OCI-LY7 (cell line): Measurements from ENCODE around the gene CD200. TPM values are rescaled to one million over a fixed set of nuclear protein-coding genes. Genes with fewer than 3 reads are reported as not detected.
A peak's percentile ranks its signal among the peaks of the same experiment; 100 is the strongest.

Experiments used
- BruUV-seq: library from RNA; stranded (reverse); fragments of 400-500 nt; replicated peaks from 2 replicates; lab custom pipeline; 2021; lab: Mats Ljungman, UMichigan
- CTCF ChIA-PET: fragments of 300-600 bp; sonication (Branson Sonifier 250); formaldehyde crosslinking; loops from one replicate; lab custom pipeline; 2022; ENCODE audit warnings: antibody characterized with exemption; ENCODE audit not compliant: unreplicated experiment; lab: Charles Lee
- POLR2A ChIA-PET: fragments of 300-600 bp; sonication (Branson Sonifier 250); formaldehyde crosslinking; loops from one replicate; lab custom pipeline; 2022; ENCODE audit warnings: antibody characterized with exemption; lab: Charles Lee
- DNase-seq: peaks from one replicate; pipeline ENCODE4 v3.0.0-alpha.2; 2015; ENCODE audit warnings: low spot score
- H2AFZ ChIP-seq: fragments of 200-600 bp; sonication (generic), shearing (Covaris generic); 2 replicates; pipeline ENCODE4 v1.6.1; 2014; ENCODE audit warnings: mild to moderate bottlenecking, antibody characterized with exemption, low read length, moderate library complexity
- H3K27ac ChIP-seq: fragments of 200-600 bp; sonication (generic); 2 replicates; pipeline ENCODE4 v1.5.1; 2014; ENCODE audit warnings: mixed run types, low read depth, mild to moderate bottlenecking, moderate library complexity, low read length, inconsistent platforms; ENCODE audit not compliant: poor library complexity, severe bottlenecking
- H3K36me3 ChIP-seq: fragments of 200-600 bp; sonication (generic); 2 replicates; pipeline ENCODE4 v1.6.1; 2014; ENCODE audit warnings: mild to moderate bottlenecking, antibody characterized with exemption, low read length, moderate library complexity, mixed read lengths; ENCODE audit not compliant: insufficient read depth
- H3K4me1 ChIP-seq: fragments of 200-600 bp; sonication (generic); 2 replicates; pipeline ENCODE4 v1.5.1; 2014; ENCODE audit warnings: mild to moderate bottlenecking, low read length; ENCODE audit not compliant: insufficient read depth, poor library complexity, severe bottlenecking
- H3K4me2 ChIP-seq: fragments of 200-600 bp; sonication (generic); 2 replicates; pipeline ENCODE4 v1.6.1; 2014; ENCODE audit warnings: mild to moderate bottlenecking, low read length
- H3K4me3 ChIP-seq: fragments of 200-600 bp; sonication (generic); 2 replicates; pipeline ENCODE4 v1.5.1; 2014; ENCODE audit warnings: mild to moderate bottlenecking, low read depth, low read length; ENCODE audit not compliant: poor library complexity, severe bottlenecking
- H3K79me2 ChIP-seq: fragments of 200-600 bp; sonication (generic); 2 replicates; pipeline ENCODE4 v1.6.1; 2016; ENCODE audit warnings: low read depth, mild to moderate bottlenecking, low read length, moderate library complexity, mixed read lengths; ENCODE audit not compliant: insufficient read depth
- H3K9me2 ChIP-seq: fragments of 200-600 bp; sonication (generic); 2 replicates; pipeline ENCODE4 v1.6.1; 2016; ENCODE audit warnings: mild to moderate bottlenecking, low read length, mixed read lengths; ENCODE audit not compliant: insufficient read depth
- H3K9me3 ChIP-seq: fragments of 200-600 bp; sonication (generic); 2 replicates; pipeline ENCODE4 v1.6.1; 2014; ENCODE audit warnings: mild to moderate bottlenecking, mixed run types, low read length, mixed read lengths
- H4K20me1 ChIP-seq: fragments of 200-600 bp; sonication (generic); 2 replicates; pipeline ENCODE4 v1.6.1; 2014; ENCODE audit warnings: mild to moderate bottlenecking, antibody characterized with exemption, low read length, moderate library complexity, mixed read lengths; ENCODE audit not compliant: insufficient read depth
- EZH2phosphoT487 ChIP-seq: fragments of 200-600 bp; sonication (generic); IDR thresholded peaks from 2 replicates; pipeline ENCODE4 v1.6.1; 2018; ENCODE audit warnings: low read depth, borderline replicate concordance, mild to moderate bottlenecking, mixed run types, antibody characterized with exemption, low read length, moderate library complexity, mixed read lengths
- intact Hi-C: fragments of 100-400 bp; cut with micrococcal nuclease; formaldehyde crosslinking; loops from one replicate; pipeline ENCODE4 v1.10.0; 2022; ENCODE audit not compliant: unreplicated experiment
- total RNA-seq, 2 experiments: library from RNA; depleted of rRNA in 1 of 2; stranded (reverse); fragments of >200 nt in 1 of 2; shearing (Covaris generic) in 1 of 2; gene quantifications; 2 replicates each; pipeline ENCODE4 v1.2.3, GENCODE V29; 2014 to 2022
- TF ChIP-seq, protein P1 (sequence below): fragments of 200-600 bp; sonication (generic); conservative IDR thresholded peaks from 2 replicates; pipeline ENCODE4 v1.5.1; 2014; ENCODE audit warnings: mild to moderate bottlenecking, antibody characterized with exemption, low read length, moderate library complexity, mixed read lengths

The CD200 gene
- total RNA-seq, 2 experiments from 2014 or later, result not detected

- Histone ChIP-seq H2AFZ (peak overlapping the region; percentile 51), H3K79me2 (no peaks in the 10 kb centered on the region), H3K9me2 (no peaks in the 10 kb centered on the region), H3K27ac (peak overlapping the region; percentile 89), H3K4me2 (peak overlapping the region; percentile 51; the same call in 1 of the 2 replicates), H3K9me3 (peaks cover 18% of the 10 kb centered on the region; the same call in 1 of the 2 replicates), H3K4me1 (peaks cover 52% of the 10 kb centered on the region), H3K4me3 (no peak overlapping the region), H3K36me3 (peaks cover 9% of the 10 kb centered on the region), H4K20me1 (no peaks in the 10 kb centered on the region)
- ChIA-PET POLR2A (interaction anchor here (0.6 to 2.0 kb wide), 13 partner anchors 12 to 258 kb away, joined by 3 to 11 read pairs (median 4); partner anchors contain the start of genes BTLA and GCSAM), CTCF (interaction anchor here (1.0 kb wide), 1 partner anchor 9 kb away, joined by 3 read pairs; no protein-coding TSS in a partner anchor)
- no TSS peak for BruUV-seq
- TF ChIP-seq, protein P1, sequence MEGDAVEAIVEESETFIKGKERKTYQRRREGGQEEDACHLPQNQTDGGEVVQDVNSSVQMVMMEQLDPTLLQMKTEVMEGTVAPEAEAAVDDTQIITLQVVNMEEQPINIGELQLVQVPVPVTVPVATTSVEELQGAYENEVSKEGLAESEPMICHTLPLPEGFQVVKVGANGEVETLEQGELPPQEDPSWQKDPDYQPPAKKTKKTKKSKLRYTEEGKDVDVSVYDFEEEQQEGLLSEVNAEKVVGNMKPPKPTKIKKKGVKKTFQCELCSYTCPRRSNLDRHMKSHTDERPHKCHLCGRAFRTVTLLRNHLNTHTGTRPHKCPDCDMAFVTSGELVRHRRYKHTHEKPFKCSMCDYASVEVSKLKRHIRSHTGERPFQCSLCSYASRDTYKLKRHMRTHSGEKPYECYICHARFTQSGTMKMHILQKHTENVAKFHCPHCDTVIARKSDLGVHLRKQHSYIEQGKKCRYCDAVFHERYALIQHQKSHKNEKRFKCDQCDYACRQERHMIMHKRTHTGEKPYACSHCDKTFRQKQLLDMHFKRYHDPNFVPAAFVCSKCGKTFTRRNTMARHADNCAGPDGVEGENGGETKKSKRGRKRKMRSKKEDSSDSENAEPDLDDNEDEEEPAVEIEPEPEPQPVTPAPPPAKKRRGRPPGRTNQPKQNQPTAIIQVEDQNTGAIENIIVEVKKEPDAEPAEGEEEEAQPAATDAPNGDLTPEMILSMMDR, result no peak
- TF ChIP-seq EZH2phosphoT487, result no peak
- intact Hi-C loops, result no loop called here
- DNase-seq, result no peak
These were observed 34.2 kb upstream of the CD200 start for GRCh38 chr3:112298781-112299180.

DNA sequence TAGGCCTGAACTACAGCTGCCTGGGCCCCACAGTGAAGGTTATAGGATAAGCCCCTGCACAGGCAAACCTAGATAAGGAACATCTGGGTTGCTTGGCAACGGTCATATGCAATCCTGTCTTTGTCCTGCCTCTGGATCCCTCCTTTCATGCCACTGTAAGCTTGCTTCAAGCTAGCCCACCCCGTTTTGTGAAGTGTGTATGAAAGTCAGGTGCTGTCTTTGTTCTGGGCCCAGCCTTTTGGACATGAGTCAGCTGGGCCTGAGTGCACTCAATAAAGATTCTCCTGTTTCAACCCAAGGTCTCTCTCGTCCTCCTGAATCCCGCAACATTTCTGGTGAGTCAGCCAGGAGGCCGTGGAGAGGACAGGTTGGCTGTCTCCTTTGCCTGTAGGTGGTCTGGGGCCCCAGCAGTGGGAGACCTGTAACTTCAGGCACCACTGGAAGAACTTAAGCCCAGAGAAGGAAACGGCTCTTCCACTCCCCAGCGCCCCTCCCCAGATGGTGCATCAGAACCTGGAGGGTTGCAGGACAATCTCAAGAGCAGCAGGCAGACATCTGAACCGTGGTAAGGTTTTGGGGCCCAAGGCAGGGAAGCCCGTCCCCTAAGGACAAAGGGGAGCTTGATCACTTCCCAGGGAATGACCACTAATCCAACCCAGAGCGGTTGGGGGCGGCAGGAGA is 30.7 kb upstream of the CD200 start:
- intact Hi-C loops, result no loop called here
- CTCF ChIA-PET, result no interaction called here

More for the DNA sequence above, 30.7 kb upstream of the CD200 start:
- H3K79me2 ChIP-seq, result no peaks in the 10 kb centered on the region
- H3K36me3 ChIP-seq, result peaks cover 9% of the 10 kb centered on the region
- H3K9me2 ChIP-seq, result no peaks in the 10 kb centered on the region
- POLR2A ChIA-PET, result interaction anchor here (0.6 kb wide), 1 partner anchor 317 kb away, joined by 3 read pairs; no protein-coding TSS in a partner anchor
- no peak overlapping the region; the same call in 1 of the 2 replicates for H3K4me2 ChIP-seq
- no peak for TF ChIP-seq EZH2phosphoT487
- TF ChIP-seq, protein P1, result no peak
- peaks cover 39% of the 10 kb centered on the region for H3K4me1 ChIP-seq
- H4K20me1 ChIP-seq, result no peaks in the 10 kb centered on the region
- no peak overlapping the region for H3K27ac ChIP-seq
- no peak overlapping the region for H3K4me3 ChIP-seq
- H2AFZ ChIP-seq, result peak overlapping the region; percentile 97; the same call in 1 of the 2 replicates
- DNase-seq, result no peak
- no TSS peak for BruUV-seq
- H3K9me3 ChIP-seq, result peaks cover 18% of the 10 kb centered on the region; the same call in 1 of the 2 replicates
